GM13976 (cell line): ENCODE measurements around the gene ENTR1.

Source experiments
- DNase-seq: peaks from one replicate; pipeline ENCODE4 v3.0.0; 2012; ENCODE audit warnings: low spot score
- in situ Hi-C: fragments of 300-500 bp; cut with MboI; formaldehyde crosslinking; loops from one replicate; pipeline ENCODE4 v1.12.0; 2022; ENCODE audit warnings: low sequenced_read_pairs, mixed read lengths, inconsistent platforms; ENCODE audit not compliant: unreplicated experiment
- TF ChIP-seq, protein P1 (sequence below): IDR thresholded peaks from 2 replicates; pipeline ENCODE4 v1.5.1; 2012; ENCODE audit warnings: borderline replicate concordance, mild to moderate bottlenecking; ENCODE audit not compliant: insufficient read depth; ENCODE audit errors: extremely low read depth, missing control alignments, control extremely low read depth

The ENTR1 gene

GRCh38 chr9:136403915-136404800 is 6.3 kb downstream of the ENTR1 start:
- DNase-seq, result peak; percentile 83
- in situ Hi-C loops, result no loop called here
- TF ChIP-seq, protein P1, sequence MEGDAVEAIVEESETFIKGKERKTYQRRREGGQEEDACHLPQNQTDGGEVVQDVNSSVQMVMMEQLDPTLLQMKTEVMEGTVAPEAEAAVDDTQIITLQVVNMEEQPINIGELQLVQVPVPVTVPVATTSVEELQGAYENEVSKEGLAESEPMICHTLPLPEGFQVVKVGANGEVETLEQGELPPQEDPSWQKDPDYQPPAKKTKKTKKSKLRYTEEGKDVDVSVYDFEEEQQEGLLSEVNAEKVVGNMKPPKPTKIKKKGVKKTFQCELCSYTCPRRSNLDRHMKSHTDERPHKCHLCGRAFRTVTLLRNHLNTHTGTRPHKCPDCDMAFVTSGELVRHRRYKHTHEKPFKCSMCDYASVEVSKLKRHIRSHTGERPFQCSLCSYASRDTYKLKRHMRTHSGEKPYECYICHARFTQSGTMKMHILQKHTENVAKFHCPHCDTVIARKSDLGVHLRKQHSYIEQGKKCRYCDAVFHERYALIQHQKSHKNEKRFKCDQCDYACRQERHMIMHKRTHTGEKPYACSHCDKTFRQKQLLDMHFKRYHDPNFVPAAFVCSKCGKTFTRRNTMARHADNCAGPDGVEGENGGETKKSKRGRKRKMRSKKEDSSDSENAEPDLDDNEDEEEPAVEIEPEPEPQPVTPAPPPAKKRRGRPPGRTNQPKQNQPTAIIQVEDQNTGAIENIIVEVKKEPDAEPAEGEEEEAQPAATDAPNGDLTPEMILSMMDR, result no peak

DNA sequence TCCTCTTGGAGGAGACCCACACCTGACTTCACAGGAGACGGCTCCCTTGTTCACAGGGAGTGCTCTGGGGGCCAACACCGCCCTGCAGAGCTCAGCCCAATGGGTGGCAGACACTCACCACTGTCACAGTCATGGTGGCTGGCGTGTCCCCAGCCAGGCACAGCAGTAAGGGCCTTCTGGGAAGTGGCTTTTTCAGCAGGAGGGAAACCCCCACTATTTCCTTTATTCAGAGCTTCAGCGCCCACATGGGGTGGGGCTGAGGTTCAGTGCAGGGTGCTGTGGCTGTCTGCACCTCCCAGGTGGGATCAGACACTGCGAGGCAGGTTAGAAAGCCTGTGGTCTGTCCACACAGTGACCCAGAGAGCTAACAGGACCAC is 6.9 kb downstream of the ENTR1 start:
- TF ChIP-seq, protein P1, result no peak
- in situ Hi-C loops, result no loop called here
- DNase-seq, result peak; percentile 85

DNA sequence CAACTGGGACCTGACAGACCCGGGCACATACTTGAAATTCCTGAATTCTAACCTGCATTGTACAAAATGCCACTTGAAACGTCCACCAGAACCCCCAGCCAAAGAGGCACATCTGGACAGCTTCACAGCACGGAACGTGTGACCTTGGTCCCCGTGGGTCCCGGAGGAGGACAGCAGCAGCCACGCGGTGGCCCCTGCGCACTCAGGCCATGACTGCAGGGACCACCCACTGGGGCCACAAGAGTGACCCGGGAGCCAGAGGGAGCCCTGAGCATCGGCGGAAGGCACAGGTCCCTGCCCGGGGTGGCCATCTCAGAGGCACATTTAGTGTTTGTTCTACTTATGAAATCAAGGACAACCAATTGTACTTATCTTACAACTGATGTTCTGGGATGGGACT is 8.3 kb downstream of the ENTR1 start:
- TF ChIP-seq, protein P1, result no peak
- DNase-seq, result no peak
- in situ Hi-C loops, result no loop called here

GRCh38 chr9:136401173-136401922 is 9.1 kb downstream of the ENTR1 start:
- TF ChIP-seq, protein P1, result no peak
- DNase-seq, result no peak
- in situ Hi-C loops, result no loop called here

- in situ Hi-C loops, result no loop called here
- DNase-seq, result peak; percentile 98
- TF ChIP-seq, protein P1, result peak; percentile 97
These were observed 10.2 kb downstream of the ENTR1 start, which contains the start of gene SNAPC4 for GRCh38 chr9:136400038-136400834. Gene SNAPC4, minus strand, starts transcription at chr9:136400170. Its CDS starts 1,742 bp downstream, at chr9:136398428.
